Neural cell (in vitro differentiated cells): ENCODE data around the gene STAC. TPM values are rescaled to one million over a fixed set of nuclear protein-coding genes. Genes with fewer than 3 reads are reported as not detected.

Experiments
- H2AFZ ChIP-seq: fragments of 200-600, 300-800 bp; sonication (generic), shearing (Covaris generic); 2 replicates; pipeline ENCODE4 v1.6.0; 2014; ENCODE audit warnings: low read depth, mild to moderate bottlenecking, antibody characterized with exemption, low read length, moderate library complexity
- H3F3A ChIP-seq: fragments of 200-600 bp; shearing (Covaris generic); 2 replicates; pipeline ENCODE4 v1.6.1; 2016; ENCODE audit warnings: mild to moderate bottlenecking, moderate library complexity, mixed read lengths, antibody characterized with exemption, low read length; ENCODE audit not compliant: insufficient read depth, poor library complexity, severe bottlenecking
- H3K27ac ChIP-seq: fragments of 200-600, 300-800 bp; sonication (generic), shearing (Covaris generic); 2 replicates; pipeline ENCODE4 v1.5.1; 2014; ENCODE audit warnings: mild to moderate bottlenecking, low read length, moderate library complexity
- H3K27me3 ChIP-seq: fragments of 300-800, 200-600 bp; sonication (generic), shearing (Covaris generic); 2 replicates; pipeline ENCODE4 v1.6.0; 2014; ENCODE audit warnings: mild to moderate bottlenecking, low read depth, low read length, moderate library complexity; ENCODE audit not compliant: insufficient read depth
- H3K36me3 ChIP-seq: fragments of 300-800, 200-600 bp; sonication (generic), shearing (Covaris generic); 2 replicates; pipeline ENCODE4 v1.5.1; 2014; ENCODE audit warnings: mild to moderate bottlenecking, antibody characterized with exemption, low read length, moderate library complexity; ENCODE audit not compliant: insufficient read depth
- H3K4me2 ChIP-seq: fragments of 300-800, 200-600 bp; sonication (generic), shearing (Covaris generic); 2 replicates; pipeline ENCODE4 v1.6.0; 2014; ENCODE audit warnings: mild to moderate bottlenecking, low read length
- H3K4me3 ChIP-seq: fragments of 300-800, 200-600 bp; sonication (generic), shearing (Covaris generic); 2 replicates; pipeline ENCODE4 v1.5.1; 2014; ENCODE audit warnings: mild to moderate bottlenecking, low read length, moderate library complexity
- H3K79me2 ChIP-seq: fragments of 200-600 bp; shearing (Covaris generic); replicated peaks from 2 replicates; pipeline ENCODE4 v1.6.0; 2014; ENCODE audit warnings: mild to moderate bottlenecking, low read length, moderate library complexity; ENCODE audit not compliant: insufficient read depth
- H3K9ac ChIP-seq: fragments of 300-800, 200-600 bp; sonication (generic), shearing (Covaris generic); 2 replicates; pipeline ENCODE4 v1.6.1; 2016; ENCODE audit warnings: mild to moderate bottlenecking, low read length, mixed read lengths
- H3K9me2 ChIP-seq: fragments of 200-600 bp; shearing (Covaris generic); 2 replicates; pipeline ENCODE4 v1.6.1; 2016; ENCODE audit warnings: mild to moderate bottlenecking, low read length, mixed read lengths; ENCODE audit not compliant: insufficient read depth
- H3K9me3 ChIP-seq: fragments of 200-600, 300-800 bp; sonication (generic), shearing (Covaris generic); 2 replicates; pipeline ENCODE4 v1.6.1; 2016; ENCODE audit warnings: mild to moderate bottlenecking, mixed run types, low read length, moderate library complexity, mixed read lengths
- H4K20me1 ChIP-seq: fragments of 200-600 bp; shearing (Covaris generic); 2 replicates; pipeline ENCODE4 v1.6.1; 2016; ENCODE audit warnings: mild to moderate bottlenecking, mixed run types; ENCODE audit not compliant: insufficient read depth
- EP300 ChIP-seq: fragments of 450-650 bp; conservative IDR thresholded peaks from 2 replicates; pipeline ENCODE4 v1.6.1; 2014; ENCODE audit warnings: antibody characterized with exemption, mild to moderate bottlenecking, moderate library complexity; ENCODE audit not compliant: poor library complexity, severe bottlenecking
- EZH2 ChIP-seq: fragments of 200-600, 300-800 bp; shearing (Covaris generic), sonication (generic); IDR thresholded peaks from 2 replicates; pipeline ENCODE4 v1.6.1; 2014; ENCODE audit warnings: antibody characterized with exemption, low read length, borderline replicate concordance, mild to moderate bottlenecking; ENCODE audit not compliant: insufficient read depth, poor library complexity, severe bottlenecking
- MXI1 ChIP-seq: fragments of 450-650 bp; conservative IDR thresholded peaks from 2 replicates; pipeline ENCODE4 v1.6.1; 2014; ENCODE audit warnings: antibody characterized with exemption, mild to moderate bottlenecking; ENCODE audit not compliant: poor library complexity, severe bottlenecking
- POLR2AphosphoS5 ChIP-seq: IDR thresholded peaks from 2 replicates; pipeline ENCODE4 v1.6.1; 2012
- RAD21 ChIP-seq: fragments of 450-650 bp; conservative IDR thresholded peaks from 2 replicates; pipeline ENCODE4 v1.6.1; 2014; ENCODE audit warnings: antibody characterized with exemption, mild to moderate bottlenecking, moderate library complexity
- SMC3 ChIP-seq: fragments of 450-650 bp; conservative IDR thresholded peaks from 2 replicates; pipeline ENCODE4 v1.6.1; 2014; ENCODE audit warnings: antibody characterized with exemption, mild to moderate bottlenecking, moderate library complexity; ENCODE audit not compliant: poor library complexity
- TAF1 ChIP-seq: IDR thresholded peaks from 2 replicates; pipeline ENCODE4 v1.6.1; 2012; ENCODE audit warnings: low read depth
- polyA minus RNA-seq: library from RNA; depleted of rRNA, polyadenylated mRNA; stranded (reverse); fragments of >200 nt; gene quantifications from 2 replicates; pipeline ENCODE4 v1.2.3, GENCODE V29; 2014
- polyA plus RNA-seq: library from polyadenylated mRNA; depleted of rRNA; stranded (reverse); fragments of >200 nt; gene quantifications from 2 replicates; pipeline ENCODE4 v1.2.3, GENCODE V29; 2014
- TF ChIP-seq, protein P1 (sequence below): IDR thresholded peaks from 2 replicates; pipeline ENCODE4 v1.6.1; 2012; ENCODE audit warnings: borderline replicate concordance
- TF ChIP-seq, protein P2 (sequence below): fragments of 450-650 bp; IDR thresholded peaks from 2 replicates; pipeline ENCODE4 v1.5.1; 2014; ENCODE audit warnings: antibody characterized with exemption, mild to moderate bottlenecking, moderate library complexity; ENCODE audit not compliant: poor library complexity, severe bottlenecking

STAC gene, protein sequence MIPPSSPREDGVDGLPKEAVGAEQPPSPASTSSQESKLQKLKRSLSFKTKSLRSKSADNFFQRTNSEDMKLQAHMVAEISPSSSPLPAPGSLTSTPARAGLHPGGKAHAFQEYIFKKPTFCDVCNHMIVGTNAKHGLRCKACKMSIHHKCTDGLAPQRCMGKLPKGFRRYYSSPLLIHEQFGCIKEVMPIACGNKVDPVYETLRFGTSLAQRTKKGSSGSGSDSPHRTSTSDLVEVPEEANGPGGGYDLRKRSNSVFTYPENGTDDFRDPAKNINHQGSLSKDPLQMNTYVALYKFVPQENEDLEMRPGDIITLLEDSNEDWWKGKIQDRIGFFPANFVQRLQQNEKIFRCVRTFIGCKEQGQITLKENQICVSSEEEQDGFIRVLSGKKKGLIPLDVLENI
- polyA plus RNA-seq (4.5 and 5.5 TPM in 2 replicates), polyA minus RNA-seq (11.1 and 11.9 TPM in 2 replicates)

DNA sequence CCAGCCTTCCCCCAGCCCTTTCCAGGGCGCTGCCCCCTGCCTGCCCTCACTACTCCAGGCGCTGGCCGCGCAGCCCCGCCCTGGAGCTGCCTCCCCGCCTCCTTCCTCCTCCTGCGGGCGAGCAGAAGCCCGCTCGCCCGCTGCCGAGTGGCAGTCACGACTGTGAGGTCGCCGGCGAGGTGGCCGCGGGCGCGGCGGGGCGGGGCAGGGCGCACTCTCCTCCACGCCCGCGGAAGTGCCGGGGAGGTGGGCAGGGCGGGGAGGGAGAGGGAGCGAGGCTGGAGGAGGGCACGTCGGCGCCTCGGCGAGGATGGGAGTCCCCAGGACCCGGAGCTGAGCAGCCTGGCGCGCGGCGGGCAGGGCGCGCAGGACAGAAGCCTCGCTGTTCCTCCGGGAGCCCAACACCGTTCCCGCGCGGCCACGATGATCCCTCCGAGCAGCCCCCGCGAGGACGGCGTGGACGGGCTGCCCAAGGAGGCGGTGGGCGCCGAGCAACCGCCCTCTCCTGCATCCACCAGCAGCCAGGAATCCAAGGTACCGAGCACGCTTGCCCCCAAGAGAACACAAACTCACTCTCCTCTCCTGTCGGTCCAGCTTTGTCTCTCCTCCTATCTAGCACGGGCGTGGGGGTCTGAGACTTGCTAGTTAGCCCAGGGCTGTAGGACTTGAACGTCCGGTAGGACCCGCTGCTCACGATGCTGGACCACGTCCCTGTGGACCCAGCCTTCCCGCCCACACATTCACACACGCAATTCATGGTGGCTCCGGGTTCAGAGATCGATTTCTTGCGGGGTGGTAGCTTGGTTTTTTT lies at the start of gene STAC:
Gene STAC, plus strand, starts transcription at position 284 of the 811 bp plus-strand sequence. Its CDS starts 140 bp downstream, at position 424.
- Histone ChIP-seq H3K9ac (peak within 1 kb of the TSS; percentile 59), H4K20me1 (no peaks in the 10 kb centered on the region)

DNA sequence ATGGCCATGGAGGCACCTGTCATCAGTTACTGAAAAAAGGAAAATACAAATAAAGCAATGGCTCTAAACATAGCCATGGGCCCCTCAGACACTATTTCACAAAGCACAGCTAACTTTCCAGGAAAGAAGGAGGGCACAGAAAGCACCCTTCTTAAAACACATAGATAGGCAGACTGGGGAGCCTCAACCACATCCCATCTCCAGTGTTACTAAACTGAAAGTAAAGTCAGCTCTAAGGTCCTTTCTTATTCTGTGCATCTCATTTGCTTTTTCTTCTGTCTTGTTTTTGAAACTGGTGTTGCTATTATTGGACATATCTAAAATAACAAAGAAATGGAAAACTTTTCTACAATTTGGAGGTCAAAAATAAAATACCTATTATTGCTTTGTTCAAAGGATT lies 48.2 kb upstream of the STAC start:
- Histone ChIP-seq H3K27me3 (no peaks in the 10 kb centered on the region), H3K79me2 (no peaks in the 10 kb centered on the region), H3F3A (no peaks in the 10 kb centered on the region), H3K4me2 (no peak overlapping the region), H2AFZ (no peak overlapping the region), H4K20me1 (no peaks in the 10 kb centered on the region), H3K9ac (no peak overlapping the region), H3K27ac (no peak overlapping the region), H3K36me3 (no peaks in the 10 kb centered on the region), H3K9me2 (no peaks in the 10 kb centered on the region), H3K9me3 (no peaks in the 10 kb centered on the region), H3K4me3 (no peak overlapping the region)
- TF ChIP-seq MXI1: no peak
- TF ChIP-seq, protein P1, sequence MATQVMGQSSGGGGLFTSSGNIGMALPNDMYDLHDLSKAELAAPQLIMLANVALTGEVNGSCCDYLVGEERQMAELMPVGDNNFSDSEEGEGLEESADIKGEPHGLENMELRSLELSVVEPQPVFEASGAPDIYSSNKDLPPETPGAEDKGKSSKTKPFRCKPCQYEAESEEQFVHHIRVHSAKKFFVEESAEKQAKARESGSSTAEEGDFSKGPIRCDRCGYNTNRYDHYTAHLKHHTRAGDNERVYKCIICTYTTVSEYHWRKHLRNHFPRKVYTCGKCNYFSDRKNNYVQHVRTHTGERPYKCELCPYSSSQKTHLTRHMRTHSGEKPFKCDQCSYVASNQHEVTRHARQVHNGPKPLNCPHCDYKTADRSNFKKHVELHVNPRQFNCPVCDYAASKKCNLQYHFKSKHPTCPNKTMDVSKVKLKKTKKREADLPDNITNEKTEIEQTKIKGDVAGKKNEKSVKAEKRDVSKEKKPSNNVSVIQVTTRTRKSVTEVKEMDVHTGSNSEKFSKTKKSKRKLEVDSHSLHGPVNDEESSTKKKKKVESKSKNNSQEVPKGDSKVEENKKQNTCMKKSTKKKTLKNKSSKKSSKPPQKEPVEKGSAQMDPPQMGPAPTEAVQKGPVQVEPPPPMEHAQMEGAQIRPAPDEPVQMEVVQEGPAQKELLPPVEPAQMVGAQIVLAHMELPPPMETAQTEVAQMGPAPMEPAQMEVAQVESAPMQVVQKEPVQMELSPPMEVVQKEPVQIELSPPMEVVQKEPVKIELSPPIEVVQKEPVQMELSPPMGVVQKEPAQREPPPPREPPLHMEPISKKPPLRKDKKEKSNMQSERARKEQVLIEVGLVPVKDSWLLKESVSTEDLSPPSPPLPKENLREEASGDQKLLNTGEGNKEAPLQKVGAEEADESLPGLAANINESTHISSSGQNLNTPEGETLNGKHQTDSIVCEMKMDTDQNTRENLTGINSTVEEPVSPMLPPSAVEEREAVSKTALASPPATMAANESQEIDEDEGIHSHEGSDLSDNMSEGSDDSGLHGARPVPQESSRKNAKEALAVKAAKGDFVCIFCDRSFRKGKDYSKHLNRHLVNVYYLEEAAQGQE: no peak
- no peak for TF ChIP-seq EZH2
- no peak for TF ChIP-seq SMC3
- no peak for TF ChIP-seq TAF1
- TF ChIP-seq, protein P2, sequence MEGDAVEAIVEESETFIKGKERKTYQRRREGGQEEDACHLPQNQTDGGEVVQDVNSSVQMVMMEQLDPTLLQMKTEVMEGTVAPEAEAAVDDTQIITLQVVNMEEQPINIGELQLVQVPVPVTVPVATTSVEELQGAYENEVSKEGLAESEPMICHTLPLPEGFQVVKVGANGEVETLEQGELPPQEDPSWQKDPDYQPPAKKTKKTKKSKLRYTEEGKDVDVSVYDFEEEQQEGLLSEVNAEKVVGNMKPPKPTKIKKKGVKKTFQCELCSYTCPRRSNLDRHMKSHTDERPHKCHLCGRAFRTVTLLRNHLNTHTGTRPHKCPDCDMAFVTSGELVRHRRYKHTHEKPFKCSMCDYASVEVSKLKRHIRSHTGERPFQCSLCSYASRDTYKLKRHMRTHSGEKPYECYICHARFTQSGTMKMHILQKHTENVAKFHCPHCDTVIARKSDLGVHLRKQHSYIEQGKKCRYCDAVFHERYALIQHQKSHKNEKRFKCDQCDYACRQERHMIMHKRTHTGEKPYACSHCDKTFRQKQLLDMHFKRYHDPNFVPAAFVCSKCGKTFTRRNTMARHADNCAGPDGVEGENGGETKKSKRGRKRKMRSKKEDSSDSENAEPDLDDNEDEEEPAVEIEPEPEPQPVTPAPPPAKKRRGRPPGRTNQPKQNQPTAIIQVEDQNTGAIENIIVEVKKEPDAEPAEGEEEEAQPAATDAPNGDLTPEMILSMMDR: no peak
- TF ChIP-seq RAD21: no peak
- TF ChIP-seq POLR2AphosphoS5: no peak
- TF ChIP-seq EP300: no peak

More for the DNA sequence above, at the start of gene STAC:
- Histone ChIP-seq H3K9me3 (no peaks in the 10 kb centered on the region), H3K79me2 (no peaks in the 10 kb centered on the region), H3K4me2 (peak within 1 kb of the TSS; percentile 4), H3K27me3 (peaks cover 17% of the 10 kb centered on the region), H3K4me3 (peak within 1 kb of the TSS; percentile 78), H3K9me2 (no peaks in the 10 kb centered on the region), H2AFZ (peak within 1 kb of the TSS; percentile 42), H3K36me3 (no peaks in the 10 kb centered on the region), H3F3A (no peaks in the 10 kb centered on the region), H3K27ac (no peak within 1 kb of the TSS)
- no peak for TF ChIP-seq EP300
- TF ChIP-seq, protein P1: no peak
- TF ChIP-seq RAD21: peak; percentile 43
- peak; percentile 27 for TF ChIP-seq SMC3
- no peak for TF ChIP-seq TAF1
